Adrenal gland (tissue), 12 donors: ENCODE results near the gene LPCAT1. TPM values are rescaled to one million over a fixed set of nuclear protein-coding genes. Genes with fewer than 3 reads are reported as not detected.

Source experiments
- DNase-seq, 7 donors: peaks; one replicate each; pipeline ENCODE4 v3.0.0-alpha.2; 2019 to 2020
- H3K27ac ChIP-seq, 5 donors: fragments of 200-600 bp; sonication (generic) in 4 of 5; 1 replicate in 3 of 5; 2 replicates in 2 of 5; pipeline versions ENCODE4 v1.5.1 to v1.8.0; 2016 to 2020; ENCODE audit warnings: mild to moderate bottlenecking in 1 of 5
- H3K27me3 ChIP-seq: fragments of 200-600 bp; 2 replicates; pipeline ENCODE4 v1.8.0; 2021
- H3K36me3 ChIP-seq, 2 donors: fragments of 200-600 bp; replicated peaks in 1 of 2; 1 replicate in 1 of 2; 2 replicates in 1 of 2; pipeline versions ENCODE4 v1.5.1 to v1.8.0; 2018 to 2022
- H3K4me1 ChIP-seq, 2 donors: fragments of 200-600 bp; replicated peaks in 1 of 2; 1 replicate in 1 of 2; 2 replicates in 1 of 2; pipeline versions ENCODE4 v1.5.1 to v1.8.0; 2018 to 2021
- H3K4me3 ChIP-seq, 4 donors: fragments of 200-600 bp; sonication (generic) in 3 of 4; one replicate each; pipeline ENCODE4 v1.5.1; 2016 to 2018
- H3K9me3 ChIP-seq, 3 donors: fragments of 200-600 bp; sonication (generic) in 1 of 3; replicated peaks in 1 of 3; 1 replicate in 2 of 3; 2 replicates in 1 of 3; pipeline versions ENCODE4 v1.5.1 to v1.8.0; 2016 to 2021
- POLR2A ChIP-seq, 2 donors: fragments of 450-650 bp; IDR thresholded peaks; one replicate each; pipeline ENCODE4 v1.6.1; 2017; ENCODE audit warnings: antibody characterized with exemption in 2 of 2, mild to moderate bottlenecking in 2 of 2, moderate library complexity in 1 of 2
- WGBS, 4 donors: extraction: QIAGEN DNeasy Blood & Tissue Kit in 2 of 4; methylation state at CpG; one replicate each; pipeline versions ENCODE4 v1.1.5 to v1.1.7; 2013 to 2017; 5-methylcytosine and 5-hydroxymethylcytosine counted together
- intact Hi-C, 2 donors: fragments of 100-400 bp; cut with DNase I; formaldehyde crosslinking; loops; one replicate each; pipeline versions ENCODE4 v1.14.1 to v1.15.0; 2022 to 2023
- polyA plus RNA-seq, 3 donors: library from polyadenylated mRNA; stranded (reverse); fragments of 200-250 nt in 2 of 3; fragments of 350-450 nt in 1 of 3; fragmentation: Illumina TruSeq in 1 of 3; extraction: RNeasy Lipid Tissue Mini Kit (QIAGEN cat#74804) in 1 of 3; gene quantifications; one replicate each; pipeline ENCODE4 v1.2.3, GENCODE V29; 2013 to 2014
- total RNA-seq, 9 donors: library from RNA; depleted of rRNA in 4 of 9; stranded (reverse); fragments of >200 nt in 4 of 9; fragments of 120-200 nt in 1 of 9; fragmentation: NEBNext Ultra II Directional in 1 of 9; extraction: Animal tissue kit (Norgen Biotek cat#: 25700) in 1 of 9; gene quantifications; one replicate each; pipeline versions ENCODE4 v1.1.0 to v1.2.4, GENCODE V29; 2013 to 2023
- TF ChIP-seq, protein P1 (sequence below), 6 experiments: fragments of 450-650 bp in 4 of 6; fragments of 200-600 bp in 2 of 6; sonication (generic) in 1 of 6; IDR thresholded peaks; 1 replicate in 5 of 6; 2 replicates in 1 of 6; pipeline versions ENCODE4 v1.5.1 to v1.8.0; 2016 to 2021; ENCODE audit warnings: antibody characterized with exemption in 6 of 6, mild to moderate bottlenecking in 2 of 6, moderate library complexity in 1 of 6
- donor health status: healthy with polysubstance abuse.
- donor health status: Bipolar disorder and iron deficiency.
- donor health status: DM: yes; HTN: yes; CAD: no.
- donor health status: DM: no; HTN: no; CAD: no.
- donor health status: DM: no; HTN: no; CAD: no.
- donor health status: DM: yes; HTN: yes; CAD: no.

LPCAT1 gene
- total and polyA plus RNA-seq, 12 donors, result 23.2 to 59.1 (median 42.6) TPM

DNA sequence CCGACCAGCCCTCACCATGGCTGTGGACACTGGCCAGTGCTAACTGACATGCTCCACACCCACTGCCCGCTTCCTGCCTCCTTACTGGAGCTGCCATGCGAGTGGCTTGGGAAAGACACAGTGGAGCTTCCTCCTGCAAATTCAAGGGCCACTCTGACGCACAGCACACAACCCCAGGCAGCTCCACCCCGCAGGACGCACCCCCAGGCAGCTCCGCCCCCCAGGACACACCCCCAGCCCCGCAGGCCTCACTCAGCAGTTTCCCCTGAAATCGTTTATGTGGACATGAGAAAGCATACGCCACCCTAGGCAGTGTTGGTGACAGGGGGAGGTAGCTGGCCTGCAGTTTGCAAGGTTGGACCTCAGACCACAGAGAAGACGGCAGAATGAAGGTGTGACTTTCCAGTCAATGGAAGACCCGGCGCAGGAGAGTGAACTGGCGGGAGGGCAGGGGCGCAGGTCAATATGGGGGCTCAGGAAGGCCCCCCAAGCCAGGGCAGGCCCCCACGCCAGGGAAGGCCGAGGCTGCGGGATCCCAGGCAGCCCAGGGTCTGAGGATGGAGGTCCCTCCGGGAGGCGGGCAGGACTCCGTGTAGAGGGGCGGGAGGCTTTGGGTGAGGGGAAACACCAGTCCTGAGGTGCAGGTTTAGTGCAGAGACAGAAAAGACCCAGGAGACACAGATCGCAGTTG, 21.6 kb downstream of the LPCAT1 start:
- no peak overlapping the region for H3K4me3 ChIP-seq
- H3K27ac ChIP-seq, result peak overlapping the region in 2 of 5 donors; percentile 16 to 32
- no peaks in the 10 kb centered on the region for H3K36me3 ChIP-seq
- H3K27me3 ChIP-seq, result no peaks in the 10 kb centered on the region
- intact Hi-C loops, result no loop called here
- no peaks in the 10 kb centered on the region for H3K9me3 ChIP-seq
- WGBS, 4 donors, result 81 to 91% (median 87%) methylated on average over 15 to 23 of the region's 23 CpGs
- peaks cover 4 to 31% of the 10 kb centered on the region in 2 donors for H3K4me1 ChIP-seq
- DNase-seq, result peak in 6 of 7 donors; percentile 64 to 83 (median 70)
- TF ChIP-seq POLR2A (IDR thresholded peaks at IDR 0.05), result no peak
- TF ChIP-seq, protein P1, sequence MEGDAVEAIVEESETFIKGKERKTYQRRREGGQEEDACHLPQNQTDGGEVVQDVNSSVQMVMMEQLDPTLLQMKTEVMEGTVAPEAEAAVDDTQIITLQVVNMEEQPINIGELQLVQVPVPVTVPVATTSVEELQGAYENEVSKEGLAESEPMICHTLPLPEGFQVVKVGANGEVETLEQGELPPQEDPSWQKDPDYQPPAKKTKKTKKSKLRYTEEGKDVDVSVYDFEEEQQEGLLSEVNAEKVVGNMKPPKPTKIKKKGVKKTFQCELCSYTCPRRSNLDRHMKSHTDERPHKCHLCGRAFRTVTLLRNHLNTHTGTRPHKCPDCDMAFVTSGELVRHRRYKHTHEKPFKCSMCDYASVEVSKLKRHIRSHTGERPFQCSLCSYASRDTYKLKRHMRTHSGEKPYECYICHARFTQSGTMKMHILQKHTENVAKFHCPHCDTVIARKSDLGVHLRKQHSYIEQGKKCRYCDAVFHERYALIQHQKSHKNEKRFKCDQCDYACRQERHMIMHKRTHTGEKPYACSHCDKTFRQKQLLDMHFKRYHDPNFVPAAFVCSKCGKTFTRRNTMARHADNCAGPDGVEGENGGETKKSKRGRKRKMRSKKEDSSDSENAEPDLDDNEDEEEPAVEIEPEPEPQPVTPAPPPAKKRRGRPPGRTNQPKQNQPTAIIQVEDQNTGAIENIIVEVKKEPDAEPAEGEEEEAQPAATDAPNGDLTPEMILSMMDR (IDR thresholded peaks at IDR 0.05), result no peak

DNA sequence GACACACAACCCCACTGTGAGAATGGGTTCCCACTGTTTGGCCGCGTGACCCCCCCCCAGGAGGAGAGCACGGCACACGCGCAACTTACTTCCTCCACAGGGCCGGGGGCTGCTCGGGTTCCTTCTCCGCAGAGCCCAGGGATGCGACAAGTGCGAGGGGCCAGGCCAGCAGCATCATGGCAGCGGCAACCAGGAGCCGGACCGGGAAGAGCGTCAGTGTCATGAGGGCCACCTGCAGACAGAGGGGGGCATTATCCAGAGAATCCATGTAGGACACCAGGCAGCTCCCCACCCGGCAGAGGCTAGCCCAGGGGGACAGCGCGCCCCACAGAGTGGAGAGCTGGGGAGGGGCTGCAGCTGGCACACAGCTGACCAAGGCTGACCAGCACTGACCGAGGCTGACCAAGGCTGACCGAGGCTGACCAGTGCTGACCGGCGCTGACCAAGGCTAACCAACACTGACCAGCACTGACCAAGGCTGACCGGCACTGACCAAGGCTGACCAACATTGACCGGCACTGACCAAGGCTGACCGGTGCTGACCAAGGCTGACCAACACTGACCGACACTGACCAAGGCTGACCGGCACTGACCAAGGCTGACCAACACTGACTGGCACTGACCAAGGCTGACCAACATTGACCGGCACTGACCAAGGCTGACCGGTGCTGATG, 22.3 kb downstream of the LPCAT1 start:
- Histone ChIP-seq H3K9me3 (no peaks in the 10 kb centered on the region), H3K36me3 (no peaks in the 10 kb centered on the region), H3K27me3 (no peaks in the 10 kb centered on the region), H3K4me1 (peaks cover 4 to 31% of the 10 kb centered on the region in 2 donors), H3K27ac (peak overlapping the region in 1 of 5 donors; percentile 16), H3K4me3 (no peak overlapping the region)
- intact Hi-C loops, result no loop called here
- TF ChIP-seq, protein P1 (IDR thresholded peaks at IDR 0.05), result no peak
- no peak for TF ChIP-seq POLR2A (IDR thresholded peaks at IDR 0.05)
- WGBS, 4 donors, result 77 to 93% (median 86%) methylated on average over 10 to 28 of the region's 28 CpGs
- DNase-seq, result no peak

DNA sequence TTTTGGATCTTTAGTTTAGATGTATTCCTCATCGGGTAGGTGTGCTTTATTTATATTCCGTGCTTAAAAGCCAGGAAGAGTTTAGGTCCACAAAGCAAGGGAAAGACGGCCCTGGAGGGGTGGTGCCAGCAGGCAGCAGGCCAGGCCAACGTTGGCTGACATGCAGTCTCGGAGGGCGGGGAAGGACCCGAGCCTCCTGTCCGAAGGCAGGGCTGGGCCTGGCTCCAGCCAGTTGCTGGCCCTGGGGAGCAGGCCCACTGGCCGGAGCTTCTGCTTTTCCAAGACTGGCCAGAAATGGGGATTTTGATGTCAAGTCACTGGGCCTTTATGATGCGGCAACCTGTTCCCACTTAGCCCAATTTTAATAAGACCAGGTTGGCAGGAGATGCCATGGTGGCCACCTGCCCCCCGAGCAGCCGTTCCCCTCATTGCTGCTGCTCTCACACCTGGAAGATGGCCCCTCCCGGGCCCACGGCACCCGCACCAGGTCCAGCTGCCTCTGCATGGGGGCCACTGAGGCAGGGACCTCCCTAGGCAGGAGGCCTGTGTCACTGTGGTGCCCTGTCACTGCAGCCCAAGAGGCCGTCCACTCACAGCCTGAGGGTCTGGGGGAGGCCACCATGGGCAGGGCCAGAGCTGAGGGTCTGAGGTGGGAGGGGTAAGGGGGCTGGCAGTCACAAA, 23.2 kb downstream of the LPCAT1 start:
- Histone ChIP-seq H3K9me3 (no peaks in the 10 kb centered on the region), H3K36me3 (no peaks in the 10 kb centered on the region), H3K4me3 (no peak overlapping the region), H3K27ac (no peak overlapping the region), H3K27me3 (no peaks in the 10 kb centered on the region), H3K4me1 (peaks cover 4 to 31% of the 10 kb centered on the region in 2 donors)
- TF ChIP-seq POLR2A (IDR thresholded peaks at IDR 0.05), result no peak
- TF ChIP-seq, protein P1 (IDR thresholded peaks at IDR 0.05), result no peak
- DNase-seq, result peak; percentile 65 to 91 (median 83)
- 43 to 63% (median 48%) methylated on average over 10 to 16 of the region's 16 CpGs for WGBS, 4 donors
- intact Hi-C loops, result no loop called here

DNA sequence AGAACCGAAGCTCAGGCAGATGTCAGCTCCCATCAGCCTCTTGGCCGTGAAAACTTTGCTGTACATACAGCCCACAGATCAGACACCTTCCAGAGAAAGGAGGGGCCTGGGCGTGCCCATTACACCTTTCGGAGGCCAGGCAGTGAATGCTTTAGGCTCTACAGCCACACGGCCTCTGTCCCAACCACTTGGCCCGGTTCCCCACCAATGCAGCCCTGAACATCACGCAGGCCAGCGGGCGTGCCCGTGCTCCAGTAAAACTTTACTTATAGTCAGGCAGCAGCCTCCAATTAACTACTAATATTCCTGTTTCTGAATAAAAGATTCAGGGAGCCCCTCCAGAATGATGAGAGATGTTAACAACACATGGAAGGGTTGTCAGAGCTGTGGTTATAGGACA, 23.9 kb downstream of the LPCAT1 start:
- Histone ChIP-seq H3K27ac (no peak overlapping the region), H3K4me1 (peaks cover 4 to 31% of the 10 kb centered on the region in 2 donors), H3K36me3 (no peaks in the 10 kb centered on the region), H3K9me3 (no peaks in the 10 kb centered on the region), H3K27me3 (no peaks in the 10 kb centered on the region), H3K4me3 (no peak overlapping the region)
- WGBS, 4 donors, result 73 to 93% (median 89%) methylated on average over 6 to 10 of the region's 10 CpGs
- DNase-seq, result no peak
- intact Hi-C loops, result no loop called here
- TF ChIP-seq, protein P1 (IDR thresholded peaks at IDR 0.05), result no peak
- no peak for TF ChIP-seq POLR2A (IDR thresholded peaks at IDR 0.05)
